Hepatocyte (in vitro differentiated cells): ENCODE results near the gene TMEM131L.

Experiments
- EZH2 ChIP-seq: fragments of 200-600 bp; sonication (generic); IDR thresholded peaks from 2 replicates; pipeline ENCODE4 v1.6.1; 2016; ENCODE audit warnings: antibody characterized with exemption, mild to moderate bottlenecking, borderline replicate concordance
- EZH2phosphoT487 ChIP-seq: fragments of 200-600 bp; sonication (generic); IDR thresholded peaks from one replicate; pipeline ENCODE4 v1.6.1; 2018; ENCODE audit warnings: antibody characterized with exemption, mild to moderate bottlenecking, low read depth, moderate library complexity; ENCODE audit not compliant: unreplicated experiment, severe bottlenecking
- TF ChIP-seq, protein P1 (sequence below): fragments of 200-600 bp; sonication (generic); IDR thresholded peaks from 2 replicates; pipeline ENCODE4 v1.5.1; 2016; ENCODE audit warnings: antibody characterized with exemption, mild to moderate bottlenecking; ENCODE audit not compliant: poor library complexity

DNA sequence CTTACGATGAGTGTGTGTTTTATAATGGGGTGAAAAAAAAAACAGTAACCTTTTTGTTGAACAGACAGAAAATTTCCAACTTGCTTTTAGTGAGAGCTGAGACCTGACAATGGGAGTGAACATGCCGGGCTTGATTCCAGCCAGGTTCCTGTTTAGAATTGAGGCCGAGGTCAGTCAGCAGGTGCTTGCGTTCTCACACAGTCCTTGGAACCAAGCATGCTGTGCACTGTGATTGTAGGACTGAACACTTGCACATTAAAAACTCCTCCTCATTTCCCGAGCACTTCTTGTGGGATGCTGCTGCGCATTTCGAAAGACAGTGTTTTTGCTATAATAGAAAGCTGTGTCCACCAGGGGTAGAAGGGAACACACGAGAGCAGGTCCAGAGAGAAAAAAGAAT lies 51.8 kb downstream of the TMEM131L start:
- TF ChIP-seq, protein P1, sequence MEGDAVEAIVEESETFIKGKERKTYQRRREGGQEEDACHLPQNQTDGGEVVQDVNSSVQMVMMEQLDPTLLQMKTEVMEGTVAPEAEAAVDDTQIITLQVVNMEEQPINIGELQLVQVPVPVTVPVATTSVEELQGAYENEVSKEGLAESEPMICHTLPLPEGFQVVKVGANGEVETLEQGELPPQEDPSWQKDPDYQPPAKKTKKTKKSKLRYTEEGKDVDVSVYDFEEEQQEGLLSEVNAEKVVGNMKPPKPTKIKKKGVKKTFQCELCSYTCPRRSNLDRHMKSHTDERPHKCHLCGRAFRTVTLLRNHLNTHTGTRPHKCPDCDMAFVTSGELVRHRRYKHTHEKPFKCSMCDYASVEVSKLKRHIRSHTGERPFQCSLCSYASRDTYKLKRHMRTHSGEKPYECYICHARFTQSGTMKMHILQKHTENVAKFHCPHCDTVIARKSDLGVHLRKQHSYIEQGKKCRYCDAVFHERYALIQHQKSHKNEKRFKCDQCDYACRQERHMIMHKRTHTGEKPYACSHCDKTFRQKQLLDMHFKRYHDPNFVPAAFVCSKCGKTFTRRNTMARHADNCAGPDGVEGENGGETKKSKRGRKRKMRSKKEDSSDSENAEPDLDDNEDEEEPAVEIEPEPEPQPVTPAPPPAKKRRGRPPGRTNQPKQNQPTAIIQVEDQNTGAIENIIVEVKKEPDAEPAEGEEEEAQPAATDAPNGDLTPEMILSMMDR, result no peak
- TF ChIP-seq EZH2 (no peak), EZH2phosphoT487 (no peak)
